ENCODE results near the gene TMC1. TPM values are rescaled to one million over a fixed set of nuclear protein-coding genes. Genes with fewer than 3 reads are reported as not detected.

Gene TMC1
- total and polyA plus RNA-seq, 11 donors: 0.07 to 0.75 (median 0.33) TPM; not detected in 5

GRCh38 chr9:72827950-72828731 is 306.7 kb downstream of the TMC1 start:
- Histone ChIP-seq H3K27ac (peak overlapping the region in 7 of 12 donors; percentile 19 to 82 (median 28)), H3K36me3 (no peaks in the 10 kb centered on the region), H3K27me3 (no peaks in the 10 kb centered on the region), H3K4me3 (no peak overlapping the region), H3K9me3 (no peaks in the 10 kb centered on the region), H3K4me1 (peaks cover 0 to 17% (median 0%) of the 10 kb centered on the region in 12 donors)
- DNase-seq: no peak
- intact Hi-C loops (cut with DNase I): loop anchor here in 4 of 10 donors (10.0 kb wide), 3 partner anchors 203 to 783 kb away; no protein-coding TSS in a partner anchor
- WGBS, 4 donors: 71 to 87% (median 87%) methylated on average over 2 of the region's 2 CpGs
- TF ChIP-seq CTCF (IDR thresholded peaks at IDR 0.05) (no peak), POLR2A (IDR thresholded peaks at IDR 0.05) (no peak)
- no peak for ATAC-seq

GRCh38 chr9:72834994-72835393 is 313.6 kb downstream of the TMC1 start:
- no peak for DNase-seq
- Histone ChIP-seq H3K27ac (no peak overlapping the region), H3K4me3 (no peak overlapping the region), H3K4me1 (no peaks in the 10 kb centered on the region), H3K36me3 (no peaks in the 10 kb centered on the region), H3K9me3 (no peaks in the 10 kb centered on the region), H3K27me3 (peaks cover 0 to 4% (median 0%) of the 10 kb centered on the region in 9 donors)
- TF ChIP-seq POLR2A (IDR thresholded peaks at IDR 0.05): no peak
- no peak for TF ChIP-seq CTCF (IDR thresholded peaks at IDR 0.05)
- WGBS, 4 donors: 90 to 93% (median 91%) methylated on average over 1 of the region's 1 CpG
- intact Hi-C loops (cut with DNase I): no loop called here
- no peak for ATAC-seq

- no peak for TF ChIP-seq POLR2A (IDR thresholded peaks at IDR 0.05)
- TF ChIP-seq CTCF (IDR thresholded peaks at IDR 0.05): no peak
- Histone ChIP-seq H3K4me1 (no peaks in the 10 kb centered on the region), H3K36me3 (no peaks in the 10 kb centered on the region), H3K27me3 (peaks cover 0 to 4% (median 0%) of the 10 kb centered on the region in 9 donors), H3K4me3 (no peak overlapping the region), H3K27ac (no peak overlapping the region), H3K9me3 (no peaks in the 10 kb centered on the region)
- 82 to 90% (median 86%) methylated on average over 6 of the region's 6 CpGs for WGBS, 4 donors
- DNase-seq (no peak), ATAC-seq (no peak)
- intact Hi-C loops (cut with DNase I): no loop called here
These were observed 315.4 kb downstream of the TMC1 start for GRCh38 chr9:72836790-72837189.

- Histone ChIP-seq H3K4me1 (no peaks in the 10 kb centered on the region), H3K27ac (no peak overlapping the region), H3K36me3 (no peaks in the 10 kb centered on the region), H3K27me3 (peaks cover 0 to 4% (median 0%) of the 10 kb centered on the region in 9 donors), H3K4me3 (no peak overlapping the region), H3K9me3 (peaks cover 0 to 1% (median 0%) of the 10 kb centered on the region in 12 donors)
- no peak for ATAC-seq
- intact Hi-C loops (cut with DNase I): no loop called here
- TF ChIP-seq POLR2A (IDR thresholded peaks at IDR 0.05) (no peak), CTCF (IDR thresholded peaks at IDR 0.05) (no peak)
- 73 to 86% (median 76%) methylated on average over 3 of the region's 3 CpGs for WGBS, 4 donors
- no peak for DNase-seq
These were observed 317.7 kb downstream of the TMC1 start for GRCh38 chr9:72839085-72839484.
